Measurements from ENCODE around the gene METTL24. TPM values are rescaled to one million over a fixed set of nuclear protein-coding genes. Genes with fewer than 3 reads are reported as not detected.
A peak's percentile ranks its signal among the peaks of the same experiment; 100 is the strongest.

The METTL24 gene
- total and polyA plus RNA-seq, 4 donors = 0.14 to 2.0 (median 0.91) TPM

GRCh38 chr6:110342759-110343158 lies 15.4 kb downstream of the METTL24 start:
- no peak for TF ChIP-seq EGR1 (IDR thresholded peaks at IDR 0.05; ENCODE audit: low read depth in 2 of 2)
- no peaks in the 10 kb centered on the region for H3K9me3 ChIP-seq (ENCODE audit: control insufficient read depth in 4 of 4, low read length in 3 of 4)
- H3K4me3 ChIP-seq (ENCODE audit: low read depth in 1 of 3, low read length in 3 of 3) = no peak overlapping the region

GRCh38 chr6:110341663-110342596 lies 16.2 kb downstream of the METTL24 start:
- WGBS = 87% methylated on average over 10 of the region's 10 CpGs
- Histone ChIP-seq H3K4me3 (ENCODE audit: low read depth in 1 of 3, low read length in 3 of 3) (no peak overlapping the region), H3K9ac (ENCODE audit: low read depth in 1 of 2, low read length in 2 of 2) (no peak overlapping the region), H3K4me1 (ENCODE audit: control insufficient read depth in 4 of 4, insufficient read depth in 4 of 4, low read length in 3 of 4) (no peaks in the 10 kb centered on the region), H3K9me3 (ENCODE audit: control insufficient read depth in 4 of 4, low read length in 3 of 4) (no peaks in the 10 kb centered on the region), H3K36me3 (ENCODE audit: control insufficient read depth in 4 of 4, insufficient read depth in 3 of 4, low read depth in 1 of 4, low read length in 3 of 4) (no peaks in the 10 kb centered on the region), H3K27me3 (ENCODE audit: control insufficient read depth in 4 of 4, insufficient read depth in 4 of 4, low read length in 3 of 4) (no peaks in the 10 kb centered on the region), H3K27ac (ENCODE audit: low read depth in 1 of 2, low read length in 2 of 2) (no peak overlapping the region)
- TF ChIP-seq CTCF (IDR thresholded peaks at IDR 0.05; ENCODE audit: low read depth, low read length, missing input control) = peak; percentile 12
- no peak for TF ChIP-seq NR2F2 (IDR thresholded peaks at IDR 0.05)
- no peak for TF ChIP-seq MAX (IDR thresholded peaks at IDR 0.05)
- no peak for TF ChIP-seq YY1 (IDR thresholded peaks at IDR 0.05)
- TF ChIP-seq REST (IDR thresholded peaks at IDR 0.05) = no peak
- peak in 1 of 2 donors; percentile 72 for TF ChIP-seq RAD21 (IDR thresholded peaks at IDR 0.05)
- no peak for TF ChIP-seq FOXA1 (IDR thresholded peaks at IDR 0.05)
- no peak for TF ChIP-seq SP1 (IDR thresholded peaks at IDR 0.05)
- DNase-seq (ENCODE audit: low spot score) = no peak

More at GRCh38 chr6:110342759-110343158, 15.4 kb downstream of the METTL24 start:
- Histone ChIP-seq H3K27ac (ENCODE audit: low read depth in 1 of 2, low read length in 2 of 2) (no peak overlapping the region), H3K36me3 (ENCODE audit: control insufficient read depth in 4 of 4, insufficient read depth in 3 of 4, low read depth in 1 of 4, low read length in 3 of 4) (no peaks in the 10 kb centered on the region), H3K9ac (ENCODE audit: low read depth in 1 of 2, low read length in 2 of 2) (no peak overlapping the region), H3K27me3 (ENCODE audit: control insufficient read depth in 4 of 4, insufficient read depth in 4 of 4, low read length in 3 of 4) (no peaks in the 10 kb centered on the region), H3K4me1 (ENCODE audit: control insufficient read depth in 4 of 4, insufficient read depth in 4 of 4, low read length in 3 of 4) (no peaks in the 10 kb centered on the region)
- no peak for DNase-seq (ENCODE audit: low spot score)
- WGBS = 96% methylated on average over 3 of the region's 3 CpGs

GRCh38 chr6:110341067-110341466 lies 17.1 kb downstream of the METTL24 start:
- Histone ChIP-seq H3K9me3 (ENCODE audit: control insufficient read depth in 4 of 4, low read length in 3 of 4) (no peaks in the 10 kb centered on the region), H3K27ac (ENCODE audit: low read depth in 1 of 2, low read length in 2 of 2) (no peak overlapping the region), H3K36me3 (ENCODE audit: control insufficient read depth in 4 of 4, insufficient read depth in 3 of 4, low read depth in 1 of 4, low read length in 3 of 4) (no peaks in the 10 kb centered on the region), H3K4me1 (ENCODE audit: control insufficient read depth in 4 of 4, insufficient read depth in 4 of 4, low read length in 3 of 4) (no peaks in the 10 kb centered on the region), H3K27me3 (ENCODE audit: control insufficient read depth in 4 of 4, insufficient read depth in 4 of 4, low read length in 3 of 4) (no peaks in the 10 kb centered on the region), H3K4me3 (ENCODE audit: low read depth in 1 of 3, low read length in 3 of 3) (no peak overlapping the region), H3K9ac (ENCODE audit: low read depth in 1 of 2, low read length in 2 of 2) (no peak overlapping the region)
- DNase-seq (ENCODE audit: low spot score) = no peak
- no peak for TF ChIP-seq YY1 (IDR thresholded peaks at IDR 0.05)
- no peak for TF ChIP-seq RXRA (IDR thresholded peaks at IDR 0.05)
